Measurements from ENCODE around the gene TMEM101. TPM values are rescaled to one million over a fixed set of nuclear protein-coding genes. Genes with fewer than 3 reads are reported as not detected.
A peak's percentile ranks its signal among the peaks of the same experiment; 100 is the strongest.

The TMEM101 gene
- total RNA-seq, 4 donors from 2014 or later = 1.5 to 76.1 (median 49.8) TPM

DNA sequence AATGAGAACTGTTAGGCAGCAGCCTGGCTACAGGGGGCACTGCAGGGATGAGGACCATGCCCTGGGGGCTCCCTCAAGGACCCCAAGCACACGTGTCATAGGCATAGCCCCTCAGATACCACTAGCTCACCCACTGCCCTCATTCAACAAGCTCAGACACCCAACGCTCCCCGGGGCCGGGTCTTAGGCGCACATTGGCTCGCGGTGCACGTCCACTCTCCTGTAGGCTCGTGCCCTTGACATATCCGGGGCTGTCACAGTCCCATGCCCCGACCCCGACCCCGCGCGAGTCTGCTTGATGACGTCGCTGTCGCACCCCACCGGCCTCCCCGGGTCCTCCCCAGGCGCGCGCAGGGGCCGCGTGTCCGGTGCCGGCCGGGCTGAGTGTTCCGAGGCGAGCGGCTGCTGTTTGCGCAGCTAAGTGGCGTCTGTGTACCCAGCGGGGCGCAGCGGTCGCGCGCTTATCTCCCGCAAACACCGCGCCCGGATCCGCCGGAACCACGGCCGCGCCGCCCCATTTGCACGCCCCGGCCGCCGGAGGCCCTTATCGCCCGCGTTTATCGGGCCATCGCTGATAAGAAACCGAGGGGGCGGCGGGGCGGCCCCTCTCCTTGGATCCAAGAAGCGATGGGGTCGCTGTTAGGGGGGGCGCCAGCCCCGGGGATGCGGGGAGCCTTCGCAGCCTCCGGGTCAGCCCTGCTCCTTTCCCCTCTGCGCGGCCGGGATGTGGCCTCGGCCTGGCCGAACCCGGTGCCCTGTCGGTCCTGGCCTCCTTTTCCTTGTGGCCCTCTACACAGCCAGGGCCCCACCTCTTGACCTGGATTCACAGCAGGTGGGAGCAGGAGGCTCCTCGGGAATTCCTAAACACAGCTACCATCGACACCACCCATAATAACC lies 31.0 kb downstream of the TMEM101 start:
- peak overlapping the region in 1 of 2 donors; percentile 20 for H3K4me3 ChIP-seq
- no peak for DNase-seq
- peaks cover 5 to 33% of the 10 kb centered on the region in 2 donors for H3K27me3 ChIP-seq
- no peaks in the 10 kb centered on the region for H3K36me3 ChIP-seq
- H3K9me3 ChIP-seq = no peaks in the 10 kb centered on the region
- H3K27ac ChIP-seq = no peak overlapping the region
- TF ChIP-seq POLR2A (IDR thresholded peaks at IDR 0.05) (no peak), CTCF (IDR thresholded peaks at IDR 0.05) (no peak)
- intact Hi-C loops (cut with DNase I; ENCODE audit: low total_unique reads) = no loop called here
- H3K4me1 ChIP-seq = peaks cover 0 to 8% of the 10 kb centered on the region in 2 donors

DNA sequence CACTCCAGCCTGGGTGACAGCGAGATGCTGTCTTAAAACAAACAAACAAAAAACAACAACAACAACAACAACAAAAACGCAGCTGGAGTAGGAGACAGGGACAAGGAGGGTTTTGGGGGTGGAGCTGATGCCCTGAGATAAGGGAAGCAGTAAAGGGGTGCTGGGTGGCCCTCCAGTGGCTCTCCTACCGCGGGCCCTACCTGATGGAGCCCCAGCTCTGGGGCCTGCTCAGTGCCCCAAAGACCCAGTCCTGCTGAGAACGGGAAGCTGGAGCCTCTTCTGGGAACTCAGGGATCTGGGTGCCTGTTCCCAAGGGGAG lies 31.6 kb downstream of the TMEM101 start:
- Histone ChIP-seq H3K4me1 (peaks cover 0 to 8% of the 10 kb centered on the region in 2 donors), H3K4me3 (no peak overlapping the region), H3K27me3 (peaks cover 5 to 33% of the 10 kb centered on the region in 2 donors), H3K27ac (no peak overlapping the region), H3K36me3 (no peaks in the 10 kb centered on the region), H3K9me3 (no peaks in the 10 kb centered on the region)
- DNase-seq = no peak
- TF ChIP-seq CTCF (IDR thresholded peaks at IDR 0.05) = no peak
- TF ChIP-seq POLR2A (IDR thresholded peaks at IDR 0.05) = no peak
- intact Hi-C loops (cut with DNase I; ENCODE audit: low total_unique reads) = no loop called here

DNA sequence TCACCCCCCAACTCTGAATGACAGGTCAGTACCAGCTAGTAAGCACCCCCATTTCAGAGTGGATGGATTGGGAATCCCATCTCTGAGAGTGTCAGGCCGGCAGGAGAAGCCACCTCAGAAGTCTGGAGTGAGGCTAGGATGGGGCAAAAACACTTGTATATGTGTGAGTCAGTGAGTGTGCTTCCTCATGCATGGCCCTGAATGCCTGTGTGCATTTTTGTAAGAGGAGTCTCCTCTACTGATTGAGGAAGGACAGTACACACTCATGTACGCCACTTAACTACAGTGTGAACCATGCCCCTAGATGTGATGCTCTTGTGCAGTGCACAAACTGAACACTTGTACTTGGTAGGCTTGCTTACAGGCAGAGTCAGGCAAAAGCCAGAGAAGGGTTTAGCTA lies 32.6 kb downstream of the TMEM101 start:
- peaks cover 5 to 33% of the 10 kb centered on the region in 2 donors for H3K27me3 ChIP-seq
- TF ChIP-seq CTCF (IDR thresholded peaks at IDR 0.05) (no peak), POLR2A (IDR thresholded peaks at IDR 0.05) (no peak)
- no peak for DNase-seq
- no peak overlapping the region for H3K4me3 ChIP-seq
- no peaks in the 10 kb centered on the region for H3K36me3 ChIP-seq
- peaks cover 0 to 8% of the 10 kb centered on the region in 2 donors for H3K4me1 ChIP-seq
- no peak overlapping the region for H3K27ac ChIP-seq
- no peaks in the 10 kb centered on the region for H3K9me3 ChIP-seq
- intact Hi-C loops (cut with DNase I; ENCODE audit: low total_unique reads) = no loop called here

- Histone ChIP-seq H3K4me1 (peaks cover 0 to 8% of the 10 kb centered on the region in 2 donors), H3K27me3 (peaks cover 5 to 26% of the 10 kb centered on the region in 2 donors), H3K36me3 (no peaks in the 10 kb centered on the region), H3K27ac (no peak overlapping the region), H3K9me3 (no peaks in the 10 kb centered on the region), H3K4me3 (no peak overlapping the region)
- TF ChIP-seq CTCF (IDR thresholded peaks at IDR 0.05) (no peak), POLR2A (IDR thresholded peaks at IDR 0.05) (no peak)
- intact Hi-C loops (cut with DNase I; ENCODE audit: low total_unique reads) = no loop called here
- DNase-seq = no peak
Measured at GRCh38 chr17:43979671-43980070, 35.1 kb downstream of the TMEM101 start.

- Histone ChIP-seq H3K4me1 (peaks cover 0 to 6% of the 10 kb centered on the region in 2 donors), H3K4me3 (no peak overlapping the region), H3K27ac (no peak overlapping the region), H3K36me3 (no peaks in the 10 kb centered on the region), H3K9me3 (no peaks in the 10 kb centered on the region), H3K27me3 (peaks cover 5 to 19% of the 10 kb centered on the region in 2 donors)
- TF ChIP-seq POLR2A (IDR thresholded peaks at IDR 0.05) = no peak
- DNase-seq = no peak
- intact Hi-C loops (cut with DNase I; ENCODE audit: low total_unique reads) = no loop called here
Measured at GRCh38 chr17:43979011-43979410, 35.8 kb downstream of the TMEM101 start.
